Right forelimb (tissue), 1 donor: ENCODE data around the gene FBN1.
A peak's percentile ranks its signal among the peaks of the same experiment; 100 is the strongest.

ENCODE experiments used
- DNase-seq: peaks from one replicate; pipeline ENCODE4 v3.0.0-alpha.2; 2018

FBN1 gene

DNA sequence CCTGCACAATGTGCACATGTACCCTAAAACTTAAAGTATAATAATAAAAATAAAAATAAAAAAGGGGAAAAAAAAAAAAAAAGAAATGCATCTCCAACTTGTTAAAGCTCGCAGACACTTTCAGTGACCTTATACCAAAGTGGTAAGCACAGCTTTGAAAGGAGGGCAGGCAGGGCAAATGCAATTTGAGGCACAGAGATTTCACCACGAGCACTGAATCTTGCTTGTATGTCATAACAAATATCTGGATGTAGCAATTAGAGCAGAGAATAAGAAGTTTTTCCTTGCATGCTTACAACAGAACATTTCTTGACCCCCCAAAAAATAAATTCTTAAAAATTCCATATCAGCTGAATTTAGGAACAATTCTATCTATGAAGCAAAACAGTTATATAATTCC lies 66.5 kb downstream of the FBN1 start:
- DNase-seq: no peak

DNA sequence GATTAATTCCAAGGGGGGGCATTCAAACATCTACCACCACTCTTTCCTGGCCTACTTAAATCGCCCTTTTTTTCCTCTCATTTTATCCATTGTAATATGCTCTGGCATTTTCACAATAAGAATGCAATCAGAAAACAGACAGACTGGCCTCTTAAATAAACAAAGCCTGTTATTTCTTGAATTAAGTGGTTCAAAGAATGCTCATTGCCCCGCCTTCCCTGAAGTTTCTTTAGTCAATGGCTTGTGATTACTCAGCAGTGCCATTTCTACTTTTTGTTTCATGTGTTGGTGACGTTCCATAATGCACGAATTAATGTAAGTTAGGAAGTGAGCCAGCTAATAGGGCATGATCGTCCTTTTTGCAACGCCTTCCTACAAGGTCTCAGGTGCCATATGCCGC lies 68.0 kb downstream of the FBN1 start:
- DNase-seq: no peak

DNA sequence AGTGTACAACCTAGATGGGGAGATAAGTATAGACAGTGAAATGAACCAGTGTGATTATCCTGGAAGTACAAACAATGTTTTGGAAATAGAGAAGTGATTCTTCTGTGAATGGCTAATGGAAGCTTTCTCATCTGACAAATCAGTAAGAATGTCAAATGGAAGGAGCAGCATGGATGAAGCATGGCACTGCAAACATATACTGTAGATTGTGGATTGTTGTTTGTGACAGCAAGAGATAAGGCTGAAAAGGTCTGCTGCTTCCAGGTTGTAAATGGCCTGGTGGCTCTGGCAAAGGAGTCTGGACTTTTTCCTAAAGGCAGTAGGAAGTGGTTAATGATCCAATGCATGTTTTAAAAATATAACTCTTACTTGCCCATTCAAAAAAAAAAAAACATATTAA lies 71.3 kb downstream of the FBN1 start:
- no peak for DNase-seq

DNA sequence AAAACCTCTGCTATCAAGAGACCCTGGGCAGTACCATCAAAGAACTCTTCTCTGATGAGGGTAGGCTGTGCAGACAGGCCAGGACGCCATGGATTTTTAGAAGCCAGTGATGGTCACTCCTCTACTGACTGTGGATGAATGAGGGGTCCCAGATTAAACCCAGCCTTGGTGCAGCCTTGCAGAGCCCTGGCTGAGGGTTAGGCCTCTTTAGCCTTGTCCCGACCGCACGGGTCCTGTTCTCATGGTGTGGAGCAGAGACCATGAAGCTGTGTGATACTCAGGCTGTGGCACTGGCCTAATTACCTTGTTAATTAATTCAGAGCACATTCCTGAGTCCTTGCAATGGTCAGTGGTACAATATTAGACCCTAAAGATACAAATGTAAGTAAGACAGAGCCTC lies 71.7 kb downstream of the FBN1 start:
- no peak for DNase-seq

DNA sequence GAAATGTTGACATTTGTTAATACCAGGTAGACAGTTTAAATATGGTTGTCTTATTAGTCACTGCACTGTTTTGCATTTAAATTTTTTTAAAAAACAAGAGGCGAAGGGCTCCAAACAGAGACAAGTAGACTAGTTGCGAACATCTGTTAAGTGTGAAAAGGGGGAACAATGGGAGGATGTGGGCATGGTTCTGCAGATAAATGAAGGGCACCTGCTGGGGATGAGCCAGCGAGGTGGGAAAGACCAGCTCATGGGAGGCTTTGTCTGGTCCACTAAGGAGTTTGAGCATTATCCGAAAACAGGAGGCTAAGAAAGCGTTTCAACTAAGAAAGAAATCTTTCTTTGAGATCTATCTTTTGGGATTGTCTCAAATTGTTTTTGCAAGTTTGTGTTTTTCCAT lies 72.7 kb downstream of the FBN1 start:
- no peak for DNase-seq

DNA sequence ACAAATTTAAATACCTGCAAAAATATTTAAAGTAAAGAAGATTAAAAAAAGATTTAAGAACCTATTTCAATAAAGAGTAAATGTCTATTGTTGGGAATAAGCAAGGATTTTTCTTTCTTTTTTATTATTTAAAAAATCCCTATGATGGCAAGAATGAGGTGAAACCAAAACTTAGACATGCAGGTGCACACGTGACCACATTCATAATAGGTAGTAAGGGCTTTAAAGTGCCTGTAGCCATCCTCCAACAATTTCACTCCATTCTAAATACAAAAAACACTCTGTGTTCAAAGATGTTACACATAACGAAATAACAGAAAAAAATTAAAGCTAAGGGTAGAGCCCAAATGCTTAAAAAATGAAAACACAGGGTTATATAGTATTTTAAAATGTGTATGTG lies 74.0 kb downstream of the FBN1 start:
- DNase-seq: no peak

DNA sequence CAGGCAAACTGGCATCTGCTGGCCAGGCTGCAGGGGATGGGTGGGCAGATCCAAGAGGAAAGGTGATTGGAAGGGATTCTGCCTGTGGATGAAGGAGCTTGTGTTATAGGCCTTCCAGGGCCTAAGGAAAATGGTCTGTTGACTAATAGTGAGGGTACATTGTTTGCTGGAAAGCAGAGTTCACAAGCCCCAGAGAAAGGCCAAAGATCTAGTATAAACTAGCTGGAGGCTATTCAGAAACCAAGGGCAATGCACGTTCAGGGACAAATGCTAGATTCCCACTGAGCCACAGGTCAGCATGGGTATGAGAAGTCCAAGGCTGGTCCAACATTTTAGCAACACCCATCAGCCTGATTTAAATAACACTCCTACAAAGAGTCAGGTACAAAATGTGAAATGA lies 74.7 kb downstream of the FBN1 start:
- no peak for DNase-seq

DNA sequence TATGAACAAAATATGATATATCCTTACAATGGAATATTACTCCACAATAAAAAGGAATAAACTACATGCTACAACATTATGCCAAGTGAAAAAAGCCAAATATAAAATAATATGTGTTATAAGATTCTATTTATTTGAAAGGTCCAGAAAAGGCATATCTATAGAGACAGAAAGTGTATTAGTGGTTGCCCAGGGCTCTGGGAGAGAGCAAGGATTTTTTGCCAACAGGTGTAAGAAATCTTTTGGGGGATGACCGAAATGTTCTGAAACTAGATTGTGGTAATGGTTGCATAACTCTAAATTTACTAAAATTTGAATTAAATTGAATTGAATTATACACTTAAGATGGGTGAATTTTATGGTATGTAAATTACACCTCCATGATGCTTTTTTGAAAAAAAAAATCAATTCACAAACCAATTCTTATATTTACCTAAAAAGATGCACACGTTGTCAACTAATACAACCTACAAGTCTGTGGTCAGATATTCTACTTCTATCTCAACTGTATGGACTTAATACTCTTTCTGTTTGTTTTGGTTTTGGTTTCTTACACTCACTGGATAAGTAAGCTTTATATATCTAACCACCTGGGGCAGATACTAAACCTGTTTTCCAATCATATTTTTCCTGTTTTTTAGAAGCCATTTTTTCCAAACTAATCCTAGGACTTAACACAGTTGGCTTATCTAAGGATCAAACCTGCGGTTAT lies 75.8 kb downstream of the FBN1 start:
- no peak for DNase-seq

DNA sequence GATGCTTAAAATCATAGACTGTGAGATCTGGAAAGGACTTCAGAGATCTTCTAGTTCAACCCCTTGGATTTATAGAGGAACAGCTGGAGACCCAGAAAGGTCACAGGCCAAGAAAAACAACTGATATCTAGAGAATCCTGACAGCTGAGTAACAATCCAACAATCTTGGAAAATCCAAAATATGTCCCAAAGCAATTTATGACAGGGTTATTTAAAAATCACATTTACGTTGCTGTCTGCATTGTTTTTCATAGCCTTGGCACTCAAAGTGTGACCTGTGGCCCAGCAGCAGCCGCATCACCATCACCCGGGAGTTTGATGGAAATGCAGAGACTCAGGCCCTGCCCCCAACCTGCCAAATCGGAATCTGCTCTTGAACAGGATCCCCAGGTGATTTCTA lies 78.8 kb downstream of the FBN1 start:
- DNase-seq: no peak

DNA sequence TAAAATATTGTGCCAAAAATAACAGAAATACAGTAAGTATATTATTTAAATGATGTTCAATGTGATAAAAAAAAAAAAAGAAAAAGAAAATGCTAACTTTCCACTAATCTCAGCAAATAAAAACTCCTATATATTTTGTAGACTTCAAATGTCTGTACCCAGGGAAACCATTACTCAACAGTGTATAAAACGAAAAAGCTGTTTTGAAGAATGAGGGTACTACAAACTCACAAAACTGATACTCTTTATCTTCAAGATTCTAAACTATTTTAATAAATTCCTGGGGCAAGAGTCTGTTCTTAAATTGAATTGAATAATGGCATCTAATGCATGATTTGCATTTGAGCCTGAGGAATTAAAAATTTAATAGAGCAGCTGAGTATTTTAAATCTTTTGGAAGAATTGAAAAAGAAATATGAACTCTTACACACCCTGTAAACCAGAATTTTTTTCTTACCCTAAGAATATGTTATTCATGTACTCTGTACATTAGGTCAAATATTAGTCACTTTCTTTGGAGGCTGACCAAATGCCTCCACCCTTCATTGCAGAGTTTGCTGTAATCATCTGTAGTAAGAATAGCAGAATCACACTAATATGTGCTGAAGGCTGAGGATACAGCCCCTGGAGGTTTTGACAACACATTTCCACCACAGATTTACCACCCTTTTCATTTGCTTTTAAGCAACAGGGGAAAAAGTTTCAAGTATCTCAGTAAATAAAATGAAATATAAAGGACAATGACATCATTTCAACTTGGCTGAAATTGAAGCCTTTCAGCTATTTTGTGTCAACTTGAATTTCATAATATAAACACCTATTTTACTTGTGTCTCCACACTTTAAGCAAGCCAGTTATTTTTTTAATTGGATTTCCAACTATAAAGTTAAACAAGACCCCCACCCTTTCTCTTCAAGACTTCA lies 79.7 kb downstream of the FBN1 start:
- DNase-seq: no peak

DNA sequence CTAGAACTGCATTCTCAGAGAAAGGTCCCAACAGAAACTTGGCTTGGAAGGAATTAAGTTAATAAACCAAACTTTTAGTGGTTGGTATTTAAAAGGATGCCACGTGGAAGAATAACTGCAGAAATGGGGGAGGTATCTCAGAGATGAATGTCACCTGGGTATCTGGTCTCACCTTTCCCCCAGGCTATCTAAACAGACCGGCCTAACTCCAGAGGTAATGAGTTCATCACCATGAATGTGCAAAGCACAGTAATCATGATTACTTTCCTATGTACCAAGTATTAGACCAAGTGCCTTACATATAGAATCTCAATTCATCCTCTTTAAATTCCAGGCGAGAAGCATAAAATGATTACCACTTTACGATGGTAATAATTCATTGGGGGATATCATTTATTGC lies 80.8 kb downstream of the FBN1 start:
- DNase-seq: no peak

DNA sequence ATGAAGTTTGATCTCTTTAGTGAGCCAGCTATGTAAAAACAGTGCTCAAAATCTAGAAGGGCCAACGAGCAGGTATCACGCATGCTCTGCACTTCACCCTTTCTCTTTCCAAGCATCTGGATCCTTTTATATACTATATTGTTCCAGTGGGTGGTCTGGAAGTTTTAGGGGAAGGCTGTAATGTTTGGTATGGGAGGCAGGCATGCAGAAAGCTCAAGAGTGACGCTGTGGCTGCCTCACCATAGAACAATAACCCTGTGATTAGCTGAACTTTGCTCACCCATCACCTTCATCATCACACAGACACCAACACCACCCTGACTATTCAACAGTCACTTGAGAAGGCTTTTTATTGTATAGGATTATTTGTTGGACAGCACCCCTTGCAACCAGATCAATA lies 81.6 kb downstream of the FBN1 start:
- DNase-seq: no peak

DNA sequence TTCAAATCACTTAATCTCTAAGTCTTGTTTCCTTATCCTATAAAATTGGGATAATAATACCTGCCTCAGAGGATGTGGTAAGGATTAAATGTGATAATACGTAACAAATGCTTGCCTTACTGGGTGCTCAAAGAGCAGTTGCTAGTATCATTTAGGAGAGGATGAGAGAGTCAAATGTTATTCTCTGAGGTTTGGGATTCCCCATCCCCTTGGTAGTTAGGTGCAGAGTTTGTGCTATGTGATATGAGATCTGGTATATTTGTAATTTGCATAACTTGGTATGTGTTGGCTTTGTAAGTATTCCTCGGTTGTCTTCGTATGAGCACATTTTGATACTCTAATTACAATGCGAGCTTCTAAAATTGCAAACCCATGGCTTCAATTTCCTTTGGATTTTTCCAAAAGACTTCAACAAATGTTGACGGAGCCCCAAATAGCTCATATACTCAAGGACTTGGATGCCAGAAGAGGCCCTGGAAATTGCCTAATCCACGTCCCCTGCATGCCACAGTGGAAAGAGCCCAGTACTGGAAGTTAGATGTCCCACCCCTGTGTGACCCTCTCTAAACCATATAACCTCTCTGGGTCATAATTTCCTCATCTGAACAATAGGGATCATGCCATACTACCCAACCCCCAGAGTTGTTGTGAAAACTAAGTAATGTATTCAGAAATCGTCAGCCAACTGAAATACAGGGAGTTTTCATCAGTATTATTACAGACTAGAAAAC lies 85.0 kb downstream of the FBN1 start:
- DNase-seq: no peak

DNA sequence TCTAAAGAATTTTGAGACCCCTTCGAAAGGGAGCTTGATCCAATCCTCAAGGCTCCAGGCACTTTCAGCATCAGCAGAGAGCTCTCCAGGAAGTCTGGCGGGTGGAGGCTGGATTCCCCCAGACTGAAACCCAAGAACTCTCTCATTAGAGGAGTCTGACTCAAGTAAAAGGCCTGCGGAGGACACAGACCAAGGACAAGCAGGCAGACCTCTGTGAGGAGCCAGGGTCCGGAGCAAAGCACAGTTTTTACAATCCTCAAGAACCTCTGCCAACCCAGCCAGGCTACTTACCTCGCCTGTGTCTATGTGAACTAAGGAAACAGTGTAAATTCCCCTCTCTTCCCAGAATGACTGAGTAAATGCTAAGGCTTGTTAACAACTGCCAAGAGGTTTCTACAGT lies 86.2 kb downstream of the FBN1 start:
- DNase-seq: peak; percentile 79

DNA sequence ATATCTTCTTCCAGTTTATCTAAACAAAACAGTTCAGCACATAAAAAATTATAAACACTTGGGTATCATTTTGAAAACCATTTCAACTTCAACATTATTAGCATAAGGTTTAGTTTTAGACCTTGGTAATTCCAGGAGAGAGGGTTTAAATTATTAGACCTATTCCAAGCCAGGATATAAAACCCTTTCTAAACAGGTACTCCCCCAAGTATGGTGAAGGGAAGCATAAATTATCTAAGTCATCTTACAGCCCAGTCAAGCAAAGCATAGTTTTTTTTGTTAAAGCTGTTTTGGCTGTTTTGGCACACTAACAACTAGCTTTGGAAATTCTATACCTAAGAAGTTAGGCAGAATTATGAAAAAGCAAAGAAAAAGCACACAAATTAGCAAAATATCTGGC lies 87.3 kb downstream of the FBN1 start:
- no peak for DNase-seq

DNA sequence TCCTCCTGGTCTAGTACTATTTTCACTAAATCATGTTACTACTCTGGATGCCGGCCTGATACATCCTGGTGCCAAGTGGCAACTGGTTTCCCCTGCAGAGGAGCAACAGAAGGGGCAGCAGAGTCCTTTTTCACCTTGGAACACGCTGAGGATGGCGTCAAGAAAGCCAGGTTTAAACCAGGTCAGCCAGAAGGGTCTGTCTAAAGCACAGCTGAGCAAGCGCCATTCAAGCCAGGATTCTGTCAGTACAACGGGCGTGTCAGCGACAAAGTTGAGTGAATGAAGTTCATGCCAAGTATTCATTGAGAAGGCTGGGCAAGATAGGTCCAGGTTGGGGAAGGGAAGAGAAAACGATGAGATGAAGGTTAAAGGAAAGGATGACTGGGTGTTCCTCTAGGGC lies 88.2 kb downstream of the FBN1 start:
- DNase-seq: no peak

DNA sequence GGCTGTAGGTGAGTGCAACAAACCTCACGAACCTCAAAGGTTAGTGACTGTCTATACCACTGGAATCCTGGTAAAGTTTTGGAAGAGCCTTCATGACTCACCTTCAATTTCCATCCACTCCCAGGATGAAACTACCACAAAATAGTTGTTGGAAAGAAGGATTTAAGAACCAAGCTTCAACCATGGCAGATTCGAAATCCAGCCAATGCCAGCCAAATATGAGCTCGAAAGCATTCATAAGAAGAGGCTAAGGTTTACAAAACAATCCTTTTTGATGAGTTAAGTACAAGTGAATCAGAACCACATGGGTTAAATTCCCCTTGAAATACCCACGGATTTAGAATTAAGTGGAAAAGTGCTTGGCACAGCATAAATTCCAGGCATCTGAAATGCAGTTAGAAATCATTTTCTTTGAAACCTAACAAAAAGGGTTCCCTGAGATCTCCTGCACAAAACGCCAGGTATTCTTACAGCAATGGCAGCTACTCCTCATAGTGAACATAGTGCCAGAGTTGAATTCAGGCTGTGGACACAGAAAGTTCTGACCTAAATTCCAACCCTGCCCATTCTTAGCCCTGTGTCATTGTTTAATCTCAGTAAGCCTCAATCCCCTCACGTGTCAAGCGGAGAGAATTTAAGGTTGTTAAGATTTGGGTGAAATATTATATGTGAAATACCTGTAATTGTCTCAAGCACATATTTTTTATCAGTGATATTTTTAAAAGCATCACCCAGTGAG lies 89.2 kb downstream of the FBN1 start:
- DNase-seq: no peak

DNA sequence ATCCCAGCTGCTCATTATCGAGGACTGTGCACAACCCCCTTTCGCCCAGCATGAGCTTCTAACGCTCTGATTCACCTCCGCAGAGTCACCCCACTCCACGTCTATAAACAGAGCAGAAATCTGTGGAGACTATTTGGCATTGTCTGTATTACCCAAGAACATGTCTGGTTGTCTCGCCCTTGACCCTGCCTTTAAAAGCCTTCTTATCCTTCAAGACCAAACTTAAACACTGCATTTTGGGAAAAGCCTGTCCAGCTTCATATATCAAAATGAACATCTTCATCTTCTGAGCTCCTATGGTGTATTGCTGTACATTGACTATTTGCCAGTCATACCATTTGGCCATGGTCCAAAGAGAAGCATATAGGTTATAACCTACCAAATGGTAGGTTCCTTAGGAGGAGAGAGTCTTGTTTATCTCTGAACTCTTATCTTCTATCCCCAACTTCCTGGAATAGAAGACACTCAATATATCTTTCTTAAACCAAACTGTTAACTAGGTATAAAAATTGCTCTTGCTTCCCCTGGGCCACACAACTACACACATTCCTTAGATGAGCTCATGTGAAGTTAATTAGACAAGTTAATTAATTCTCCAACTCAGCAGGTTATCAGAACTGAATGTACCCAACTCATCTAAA lies 90.1 kb downstream of the FBN1 start:
- no peak for DNase-seq

DNA sequence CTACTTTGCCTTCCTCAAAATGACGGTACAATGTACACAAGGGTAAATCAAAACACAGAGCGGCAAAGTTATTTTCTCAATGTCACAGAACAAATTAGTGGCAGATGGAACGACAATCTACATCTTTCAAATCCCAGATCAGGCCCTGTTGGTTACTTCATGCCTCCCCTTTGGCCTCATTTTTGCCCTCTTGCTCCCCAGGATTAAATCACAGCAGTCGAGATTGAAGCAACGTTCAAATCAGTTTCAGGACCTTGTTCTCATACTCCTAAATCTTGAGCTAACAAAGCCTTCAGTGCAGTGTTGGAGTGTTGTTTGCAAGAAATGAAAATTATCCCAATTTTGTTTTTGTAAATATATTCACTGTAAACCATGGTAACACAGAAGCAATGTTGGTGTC lies 91.4 kb downstream of the FBN1 start:
- DNase-seq: no peak

DNA sequence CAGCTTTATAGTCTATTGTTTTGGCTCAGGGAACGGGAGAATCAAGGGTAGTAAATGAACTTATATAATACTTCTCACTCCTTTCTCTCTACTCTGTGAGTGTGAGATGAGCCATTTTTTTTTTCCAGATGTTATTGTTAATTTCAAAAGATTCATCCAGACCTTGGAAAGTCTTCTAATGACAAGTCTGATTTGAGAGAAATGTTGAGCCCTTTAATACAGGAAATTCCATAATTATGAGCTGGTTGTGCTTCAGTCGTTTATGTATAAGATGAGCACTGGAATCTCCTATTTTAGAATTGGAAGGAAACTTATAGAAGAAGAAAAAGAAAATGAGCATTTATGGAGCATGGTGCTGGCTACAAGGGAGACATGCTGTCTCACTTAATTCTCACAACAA lies 92.0 kb downstream of the FBN1 start:
- DNase-seq: no peak

DNA sequence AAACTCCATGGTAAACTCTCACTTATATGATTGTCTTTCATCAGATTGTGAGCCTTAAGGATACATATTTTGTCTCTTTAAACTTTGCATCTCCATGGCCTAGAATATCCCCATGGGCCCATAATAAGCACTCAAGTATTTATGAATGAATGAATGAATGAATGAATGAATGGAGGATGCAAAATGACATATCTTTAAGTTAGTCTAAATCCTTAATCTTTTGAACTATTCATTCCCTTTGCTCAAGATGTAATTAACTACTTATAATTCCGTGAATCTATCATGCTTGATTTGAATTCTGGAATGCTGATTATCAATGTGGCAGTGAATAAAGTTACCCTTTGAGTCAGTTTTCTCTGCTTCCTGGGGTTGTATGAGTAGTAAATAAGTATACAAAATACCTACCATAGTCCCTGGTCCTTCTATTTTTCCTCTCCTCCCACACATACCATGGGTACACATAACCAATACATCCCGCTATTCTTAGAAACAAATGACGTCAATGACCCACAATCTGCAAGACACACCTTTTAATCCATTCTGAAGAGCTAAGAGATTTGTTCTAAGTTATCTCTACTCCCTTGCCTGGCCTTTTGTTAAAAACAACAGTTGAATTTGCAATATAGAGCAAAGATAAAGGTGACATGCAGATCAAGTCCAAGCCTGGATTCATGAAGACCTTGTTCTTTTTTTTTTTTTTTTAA lies 94.5 kb downstream of the FBN1 start:
- no peak for DNase-seq

DNA sequence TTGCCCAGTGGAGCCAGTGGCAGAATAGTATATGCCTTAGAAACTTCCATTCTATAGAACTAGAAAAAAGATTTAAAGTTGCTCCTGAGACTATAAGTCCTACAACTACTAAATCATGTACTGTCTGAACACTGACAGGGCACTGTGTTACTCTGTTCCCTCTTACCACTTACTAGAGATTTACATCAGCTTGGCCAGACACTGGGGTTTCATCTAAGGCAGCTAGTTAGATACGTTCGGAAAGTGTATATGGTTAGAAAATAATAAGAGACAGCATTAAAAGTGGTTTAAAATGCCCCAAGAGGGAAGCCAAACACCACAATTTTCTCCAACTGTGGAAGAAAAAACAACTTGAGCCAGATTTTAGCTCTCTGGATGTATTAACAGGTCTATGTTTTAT lies 97.1 kb downstream of the FBN1 start:
- DNase-seq: no peak
